MM.1S (cell line): Measurements from ENCODE around the gene ODC1.

Experiments
- DNase-seq: peaks from one replicate; pipeline ENCODE4 v3.0.0-alpha.2; 2015
- H2AFZ ChIP-seq: fragments of 300-600 bp; sonication (generic); 2 replicates; pipeline ENCODE4 v1.6.0; 2016; ENCODE audit warnings: antibody characterized with exemption, low read length
- H3F3A ChIP-seq: fragments of 300-600 bp; sonication (generic); 2 replicates; pipeline ENCODE4 v1.6.1; 2016; ENCODE audit warnings: mild to moderate bottlenecking, antibody characterized with exemption, low read length, moderate library complexity, mixed read lengths; ENCODE audit not compliant: insufficient read depth
- H3K27ac ChIP-seq: fragments of 300-600 bp; sonication (generic); 2 replicates; pipeline ENCODE4 v1.5.1; 2016; ENCODE audit warnings: mild to moderate bottlenecking, low read length
- H3K27me3 ChIP-seq: fragments of 300-600 bp; sonication (generic); replicated peaks from 2 replicates; pipeline ENCODE4 v1.6.0; 2016; ENCODE audit warnings: low read length; ENCODE audit not compliant: insufficient read depth
- H3K36me3 ChIP-seq: fragments of 300-600 bp; sonication (generic); replicated peaks from 2 replicates; pipeline ENCODE4 v1.6.1; 2016; ENCODE audit warnings: mild to moderate bottlenecking, low read length, mixed read lengths; ENCODE audit not compliant: insufficient read depth
- H3K4me1 ChIP-seq: fragments of 300-600 bp; sonication (generic); 2 replicates; pipeline ENCODE4 v1.6.1; 2016; ENCODE audit warnings: low read length, mixed read lengths
- H3K4me2 ChIP-seq: fragments of 300-600 bp; sonication (generic); 2 replicates; pipeline ENCODE4 v1.6.0; 2016; ENCODE audit warnings: low read depth, low read length
- H3K4me3 ChIP-seq: fragments of 300-600 bp; sonication (generic); 2 replicates; pipeline ENCODE4 v1.5.1; 2016; ENCODE audit warnings: low read length, mixed read lengths
- H3K79me2 ChIP-seq: fragments of 300-600 bp; sonication (generic); 2 replicates; pipeline ENCODE4 v1.6.1; 2016; ENCODE audit warnings: mixed run types, low read length, mixed read lengths
- H3K9ac ChIP-seq: fragments of 300-600 bp; sonication (generic); 2 replicates; pipeline ENCODE4 v1.6.1; 2016; ENCODE audit warnings: low read length, mixed read lengths
- H3K9me2 ChIP-seq: fragments of 300-600 bp; sonication (generic); replicated peaks from 2 replicates; pipeline ENCODE4 v1.6.1; 2016; ENCODE audit warnings: mild to moderate bottlenecking, low read length, mixed read lengths; ENCODE audit not compliant: insufficient read depth
- H3K9me3 ChIP-seq: fragments of 300-600 bp; sonication (generic); replicated peaks from 2 replicates; pipeline ENCODE4 v1.6.1; 2016; ENCODE audit warnings: mild to moderate bottlenecking, low read length, mixed read lengths; ENCODE audit not compliant: insufficient read depth
- H4K20me1 ChIP-seq: fragments of 300-600 bp; sonication (generic); 2 replicates; pipeline ENCODE4 v1.6.1; 2016; ENCODE audit warnings: mild to moderate bottlenecking, low read length, moderate library complexity, mixed read lengths; ENCODE audit not compliant: insufficient read depth
- EZH2 ChIP-seq: fragments of 300-600 bp; sonication (generic); optimal IDR thresholded peaks from 2 replicates; pipeline ENCODE3; 2017; ENCODE audit warnings: low read depth, mild to moderate bottlenecking, antibody characterized with exemption, low read length, mixed read lengths
- EZH2phosphoT487 ChIP-seq: fragments of 300-600 bp; sonication (generic); IDR thresholded peaks from 2 replicates; pipeline ENCODE4 v1.6.1; 2018; ENCODE audit warnings: antibody characterized with exemption, low read length
- TF ChIP-seq, protein P1 (sequence below): fragments of 300-600 bp; sonication (generic); IDR thresholded peaks from 2 replicates; pipeline ENCODE4 v1.5.1; 2016; ENCODE audit warnings: antibody characterized with exemption, low read length, mixed read lengths

Gene ODC1

DNA sequence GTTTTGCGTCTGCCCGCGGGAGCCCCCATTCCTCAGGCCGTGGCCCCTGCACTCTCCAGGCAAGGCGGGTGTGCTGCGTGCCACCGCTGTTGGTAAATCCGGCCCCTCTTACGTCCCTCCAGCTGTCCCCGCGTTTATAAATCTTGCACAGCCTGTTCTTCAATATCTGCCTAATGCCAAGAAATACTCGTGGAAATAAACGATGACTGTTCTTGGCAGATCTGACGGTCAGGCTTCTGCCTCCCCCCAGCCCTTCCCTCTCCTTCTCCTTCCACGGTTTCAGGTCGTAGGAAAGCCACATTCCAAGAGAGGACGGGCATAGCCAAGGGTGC lies 20.5 kb downstream of the ODC1 start:
- no peak overlapping the region for H3K4me3 ChIP-seq
- H3K79me2 ChIP-seq = no peaks in the 10 kb centered on the region
- H4K20me1 ChIP-seq = no peaks in the 10 kb centered on the region
- H3K9ac ChIP-seq = no peak overlapping the region
- no peaks in the 10 kb centered on the region for H3K36me3 ChIP-seq
- no peak for DNase-seq
- no peak for TF ChIP-seq EZH2
- H3K27ac ChIP-seq = no peak overlapping the region
- no peaks in the 10 kb centered on the region for H3F3A ChIP-seq
- no peaks in the 10 kb centered on the region for H3K27me3 ChIP-seq
- no peaks in the 10 kb centered on the region for H3K9me2 ChIP-seq
- no peak overlapping the region for H2AFZ ChIP-seq
- no peaks in the 10 kb centered on the region for H3K9me3 ChIP-seq
- H3K4me2 ChIP-seq = no peak overlapping the region
- H3K4me1 ChIP-seq = no peaks in the 10 kb centered on the region

- TF ChIP-seq EZH2 (no peak), EZH2phosphoT487 (no peak)
- TF ChIP-seq, protein P1, sequence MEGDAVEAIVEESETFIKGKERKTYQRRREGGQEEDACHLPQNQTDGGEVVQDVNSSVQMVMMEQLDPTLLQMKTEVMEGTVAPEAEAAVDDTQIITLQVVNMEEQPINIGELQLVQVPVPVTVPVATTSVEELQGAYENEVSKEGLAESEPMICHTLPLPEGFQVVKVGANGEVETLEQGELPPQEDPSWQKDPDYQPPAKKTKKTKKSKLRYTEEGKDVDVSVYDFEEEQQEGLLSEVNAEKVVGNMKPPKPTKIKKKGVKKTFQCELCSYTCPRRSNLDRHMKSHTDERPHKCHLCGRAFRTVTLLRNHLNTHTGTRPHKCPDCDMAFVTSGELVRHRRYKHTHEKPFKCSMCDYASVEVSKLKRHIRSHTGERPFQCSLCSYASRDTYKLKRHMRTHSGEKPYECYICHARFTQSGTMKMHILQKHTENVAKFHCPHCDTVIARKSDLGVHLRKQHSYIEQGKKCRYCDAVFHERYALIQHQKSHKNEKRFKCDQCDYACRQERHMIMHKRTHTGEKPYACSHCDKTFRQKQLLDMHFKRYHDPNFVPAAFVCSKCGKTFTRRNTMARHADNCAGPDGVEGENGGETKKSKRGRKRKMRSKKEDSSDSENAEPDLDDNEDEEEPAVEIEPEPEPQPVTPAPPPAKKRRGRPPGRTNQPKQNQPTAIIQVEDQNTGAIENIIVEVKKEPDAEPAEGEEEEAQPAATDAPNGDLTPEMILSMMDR = no peak
- Histone ChIP-seq H3K4me3 (no peak overlapping the region), H3K27ac (no peak overlapping the region), H3K4me1 (no peaks in the 10 kb centered on the region), H3K36me3 (no peaks in the 10 kb centered on the region), H4K20me1 (no peaks in the 10 kb centered on the region), H3K9me2 (no peaks in the 10 kb centered on the region), H3K27me3 (no peaks in the 10 kb centered on the region), H2AFZ (no peak overlapping the region), H3K9ac (no peak overlapping the region), H3F3A (no peaks in the 10 kb centered on the region), H3K79me2 (no peaks in the 10 kb centered on the region), H3K9me3 (no peaks in the 10 kb centered on the region), H3K4me2 (no peak overlapping the region)
- no peak for DNase-seq
Observed at GRCh38 chr2:10426726-10427617, 21.2 kb downstream of the ODC1 start.

DNA sequence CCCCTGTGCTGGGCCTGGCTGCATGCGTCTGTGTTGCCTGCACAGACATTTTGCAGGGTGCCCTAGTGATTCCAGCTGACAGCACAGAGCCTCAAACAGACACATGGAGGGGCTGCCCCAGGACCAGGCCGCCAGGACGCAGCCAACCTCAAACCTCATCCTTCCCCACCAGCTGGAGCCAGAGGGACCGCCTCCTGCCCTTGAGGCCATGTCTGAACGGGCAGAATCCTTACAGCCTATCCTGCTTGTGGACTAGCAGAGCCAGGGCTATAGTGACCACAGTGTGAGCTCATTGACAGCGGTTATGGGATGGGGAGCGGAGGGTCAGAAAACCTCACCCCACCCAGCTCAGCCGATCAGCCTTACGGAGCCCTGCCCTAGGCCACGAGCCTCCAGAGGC lies 22.4 kb downstream of the ODC1 start:
- no peaks in the 10 kb centered on the region for H3F3A ChIP-seq
- no peak overlapping the region for H3K4me2 ChIP-seq
- no peak overlapping the region for H3K4me3 ChIP-seq
- no peaks in the 10 kb centered on the region for H3K9me3 ChIP-seq
- H4K20me1 ChIP-seq = no peaks in the 10 kb centered on the region
- H3K79me2 ChIP-seq = no peaks in the 10 kb centered on the region
- 0 out of 2 replicates have a peak, but pooled peaks cover 2% of the 10 kb centered on the region for H3K36me3 ChIP-seq
- H3K4me1 ChIP-seq = no peaks in the 10 kb centered on the region
- TF ChIP-seq, protein P1 = no peak
- TF ChIP-seq EZH2 (no peak), EZH2phosphoT487 (no peak)
- H3K27me3 ChIP-seq = no peaks in the 10 kb centered on the region
- H2AFZ ChIP-seq = no peak overlapping the region
- no peak overlapping the region for H3K27ac ChIP-seq
- DNase-seq = no peak
- no peaks in the 10 kb centered on the region for H3K9me2 ChIP-seq
- H3K9ac ChIP-seq = no peak overlapping the region

GRCh38 chr2:10424916-10425505 lies 23.1 kb downstream of the ODC1 start:
- TF ChIP-seq EZH2phosphoT487 (no peak), EZH2 (no peak)
- TF ChIP-seq, protein P1 = no peak
- Histone ChIP-seq H4K20me1 (no peaks in the 10 kb centered on the region), H3K27ac (no peak overlapping the region), H3F3A (no peaks in the 10 kb centered on the region), H3K4me2 (no peak overlapping the region), H3K36me3 (0 out of 2 replicates have a peak, but pooled peaks cover 2% of the 10 kb centered on the region), H3K4me1 (no peaks in the 10 kb centered on the region), H3K9ac (no peak overlapping the region), H3K79me2 (no peaks in the 10 kb centered on the region), H2AFZ (no peak overlapping the region), H3K9me2 (no peaks in the 10 kb centered on the region), H3K9me3 (no peaks in the 10 kb centered on the region), H3K4me3 (no peak overlapping the region), H3K27me3 (no peaks in the 10 kb centered on the region)
- no peak for DNase-seq
